NT2/D1 (cell line): ENCODE measurements around the gene PADI6.

Experiments
- SUZ12 ChIP-seq: IDR thresholded peaks from 2 replicates; pipeline ENCODE4 v1.6.1; 2011; ENCODE audit not compliant: insufficient read length, insufficient read depth; ENCODE audit errors: extremely low read depth
- YY1 ChIP-seq: IDR thresholded peaks from 2 replicates; pipeline ENCODE4 v1.6.1; 2011; ENCODE audit not compliant: insufficient read length, insufficient read depth
- ZNF274 ChIP-seq: IDR thresholded peaks from 2 replicates; pipeline ENCODE4 v1.6.1; 2011; ENCODE audit warnings: mild to moderate bottlenecking, low read depth, low read length

- TF ChIP-seq YY1, result no peak
- TF ChIP-seq SUZ12, result no peak
- TF ChIP-seq ZNF274, result no peak
These were observed 31.1 kb downstream of the PADI6 start for GRCh38 chr1:17403081-17403480.
